ENCODE measurements around the gene PDS5B. TPM values are rescaled to one million over a fixed set of nuclear protein-coding genes. Genes with fewer than 3 reads are reported as not detected.
A peak's percentile ranks its signal among the peaks of the same experiment; 100 is the strongest.

The PDS5B gene
- total RNA-seq, 4 donors from 2014 or later = 10.0 to 91.3 (median 32.1) TPM

DNA sequence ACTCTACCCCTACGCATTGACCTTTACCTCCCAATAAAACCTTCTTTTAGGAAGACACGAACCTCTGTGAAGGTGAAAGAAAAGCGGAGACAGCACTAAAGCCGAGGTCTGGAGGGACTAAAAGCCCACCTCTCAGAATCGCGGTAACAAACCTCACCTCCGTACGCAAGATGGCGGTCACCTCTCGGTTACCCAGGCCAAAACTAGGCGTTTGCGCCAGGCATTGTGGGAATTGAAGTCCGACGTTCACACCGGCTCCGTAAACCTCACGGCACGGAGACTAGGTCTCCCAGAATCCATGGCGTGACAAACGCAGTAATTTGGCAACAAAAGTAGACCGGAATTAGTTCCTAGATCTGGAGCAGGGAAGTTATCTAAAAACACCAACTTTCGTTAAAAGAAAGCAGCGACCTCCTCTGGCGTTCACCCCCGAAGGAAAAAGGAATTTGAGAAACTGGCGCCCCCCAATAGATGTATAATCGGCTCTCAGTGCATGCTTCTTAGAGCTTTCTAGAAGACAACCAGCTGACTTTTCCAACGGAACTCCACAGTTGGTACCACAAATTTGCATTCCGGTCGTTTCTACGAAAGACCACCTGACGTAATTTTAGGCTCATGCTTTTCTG, 47.5 kb upstream of the PDS5B start, which contains the start of gene N4BP2L2:
Gene N4BP2L2 (minus strand): TSS at position 175 of the 626 bp plus-strand sequence. CDS start 1,768 bp downstream, outside the sequence.
- Histone ChIP-seq H3K4me3 (peak within 1 kb of the TSS; percentile 70 to 83 (median 70)), H3K36me3 (peaks cover 0 to 13% (median 0%) of the 10 kb centered on the region in 4 donors), H3K4me1 (peaks cover 16 to 44% (median 31%) of the 10 kb centered on the region in 4 donors), H3K27me3 (no peaks in the 10 kb centered on the region), H3K27ac (peak within 1 kb of the TSS; percentile 92 to 96 (median 92)), H3K9me3 (no peaks in the 10 kb centered on the region)
- peak; percentile 54 for TF ChIP-seq POLR2A (IDR thresholded peaks at IDR 0.05)
- peak; percentile 69 to 80 (median 76) for TF ChIP-seq POLR2AphosphoS5 (IDR thresholded peaks at IDR 0.05)
- TF ChIP-seq, protein P1, sequence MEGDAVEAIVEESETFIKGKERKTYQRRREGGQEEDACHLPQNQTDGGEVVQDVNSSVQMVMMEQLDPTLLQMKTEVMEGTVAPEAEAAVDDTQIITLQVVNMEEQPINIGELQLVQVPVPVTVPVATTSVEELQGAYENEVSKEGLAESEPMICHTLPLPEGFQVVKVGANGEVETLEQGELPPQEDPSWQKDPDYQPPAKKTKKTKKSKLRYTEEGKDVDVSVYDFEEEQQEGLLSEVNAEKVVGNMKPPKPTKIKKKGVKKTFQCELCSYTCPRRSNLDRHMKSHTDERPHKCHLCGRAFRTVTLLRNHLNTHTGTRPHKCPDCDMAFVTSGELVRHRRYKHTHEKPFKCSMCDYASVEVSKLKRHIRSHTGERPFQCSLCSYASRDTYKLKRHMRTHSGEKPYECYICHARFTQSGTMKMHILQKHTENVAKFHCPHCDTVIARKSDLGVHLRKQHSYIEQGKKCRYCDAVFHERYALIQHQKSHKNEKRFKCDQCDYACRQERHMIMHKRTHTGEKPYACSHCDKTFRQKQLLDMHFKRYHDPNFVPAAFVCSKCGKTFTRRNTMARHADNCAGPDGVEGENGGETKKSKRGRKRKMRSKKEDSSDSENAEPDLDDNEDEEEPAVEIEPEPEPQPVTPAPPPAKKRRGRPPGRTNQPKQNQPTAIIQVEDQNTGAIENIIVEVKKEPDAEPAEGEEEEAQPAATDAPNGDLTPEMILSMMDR (IDR thresholded peaks at IDR 0.05) = peak in 1 of 5 experiments; percentile 15
- no peak for TF ChIP-seq EP300 (IDR thresholded peaks at IDR 0.05; ENCODE audit: low read depth)
- DNase-seq = peak; percentile 94
- in situ Hi-C loops (cut with MboI; ENCODE audit: low pct_ligation_motif_present in 1 of 4, low pct_unique_long_range_greater_than_20kb in 1 of 4, low sequenced_read_pairs in 3 of 4) (no loop called here), intact Hi-C loops (cut with DNase I; ENCODE audit: low total_unique reads) (no loop called here)
- 0 to 1% methylated on average over 2 to 32 of the region's 32 CpGs for WGBS, 2 donors (ENCODE audit: low coverage in 1 of 2)

DNA sequence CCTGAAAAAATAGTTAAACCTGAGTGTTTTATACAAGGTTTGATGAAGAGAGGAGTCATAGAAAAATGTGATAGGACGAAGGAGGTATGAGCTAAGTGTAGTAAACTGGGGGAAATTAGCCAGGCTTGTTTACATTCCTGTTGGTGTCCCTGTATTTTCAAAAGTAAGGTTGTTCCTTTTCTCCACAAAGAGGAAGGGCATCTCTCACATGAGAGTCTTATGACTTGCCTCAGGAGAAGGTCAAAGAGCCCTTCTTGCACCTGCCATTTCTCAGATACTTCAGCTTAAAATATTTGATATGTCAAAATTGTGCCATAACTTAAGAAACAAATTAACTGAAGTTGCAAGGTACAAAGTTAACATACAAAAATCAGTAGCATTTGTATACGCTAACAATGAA, 44.0 kb upstream of the PDS5B start:
- H3K27ac ChIP-seq = no peak overlapping the region
- no peaks in the 10 kb centered on the region for H3K9me3 ChIP-seq
- peaks cover 0 to 9% (median 5%) of the 10 kb centered on the region in 4 donors for H3K4me1 ChIP-seq
- no peaks in the 10 kb centered on the region for H3K27me3 ChIP-seq
- intact Hi-C loops (cut with DNase I; ENCODE audit: low total_unique reads) = no loop called here
- TF ChIP-seq, protein P1 (IDR thresholded peaks at IDR 0.05) = no peak
- TF ChIP-seq EP300 (IDR thresholded peaks at IDR 0.05; ENCODE audit: low read depth) (no peak), POLR2AphosphoS5 (IDR thresholded peaks at IDR 0.05) (no peak), POLR2A (IDR thresholded peaks at IDR 0.05) (no peak)
- in situ Hi-C loops (cut with MboI; ENCODE audit: low pct_ligation_motif_present in 1 of 4, low pct_unique_long_range_greater_than_20kb in 1 of 4, low sequenced_read_pairs in 3 of 4) = no loop called here
- 81 to 92% methylated on average over 2 of the region's 2 CpGs for WGBS, 2 donors (ENCODE audit: low coverage in 1 of 2)
- no peak for DNase-seq
- H3K36me3 ChIP-seq = no peaks in the 10 kb centered on the region
- H3K4me3 ChIP-seq = no peak overlapping the region

DNA sequence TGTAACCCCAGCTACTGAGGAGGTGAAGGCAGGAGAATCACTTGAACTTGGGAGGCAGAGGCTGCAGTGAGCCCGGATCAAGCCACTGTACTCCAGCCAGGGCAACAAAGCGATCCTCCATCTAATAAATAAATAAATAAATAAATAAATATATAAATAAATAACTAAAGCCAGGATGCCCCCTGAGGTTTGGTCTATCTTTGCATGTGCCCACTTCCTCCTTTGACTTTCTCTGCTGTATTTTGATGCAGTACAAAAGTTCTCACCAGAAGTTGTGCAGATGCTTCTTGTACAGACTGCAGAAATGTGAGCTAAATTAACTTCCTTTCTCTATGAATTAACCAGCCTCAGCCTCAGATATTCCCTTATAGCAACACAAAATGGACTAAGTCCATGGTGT, 41.2 kb upstream of the PDS5B start:
- TF ChIP-seq POLR2AphosphoS5 (IDR thresholded peaks at IDR 0.05) (no peak), EP300 (IDR thresholded peaks at IDR 0.05; ENCODE audit: low read depth) (no peak), POLR2A (IDR thresholded peaks at IDR 0.05) (no peak)
- TF ChIP-seq, protein P1 (IDR thresholded peaks at IDR 0.05) = no peak
- H3K4me3 ChIP-seq = no peak overlapping the region
- no peaks in the 10 kb centered on the region for H3K27me3 ChIP-seq
- no peaks in the 10 kb centered on the region for H3K36me3 ChIP-seq
- in situ Hi-C loops (cut with MboI; ENCODE audit: low pct_ligation_motif_present in 1 of 4, low pct_unique_long_range_greater_than_20kb in 1 of 4, low sequenced_read_pairs in 3 of 4) (no loop called here), intact Hi-C loops (cut with DNase I; ENCODE audit: low total_unique reads) (no loop called here)
- DNase-seq = no peak
- H3K9me3 ChIP-seq = no peaks in the 10 kb centered on the region
- H3K27ac ChIP-seq = no peak overlapping the region
- 83 to 88% methylated on average over 1 to 2 of the region's 2 CpGs for WGBS, 2 donors (ENCODE audit: low coverage in 1 of 2)
- no peaks in the 10 kb centered on the region for H3K4me1 ChIP-seq

DNA sequence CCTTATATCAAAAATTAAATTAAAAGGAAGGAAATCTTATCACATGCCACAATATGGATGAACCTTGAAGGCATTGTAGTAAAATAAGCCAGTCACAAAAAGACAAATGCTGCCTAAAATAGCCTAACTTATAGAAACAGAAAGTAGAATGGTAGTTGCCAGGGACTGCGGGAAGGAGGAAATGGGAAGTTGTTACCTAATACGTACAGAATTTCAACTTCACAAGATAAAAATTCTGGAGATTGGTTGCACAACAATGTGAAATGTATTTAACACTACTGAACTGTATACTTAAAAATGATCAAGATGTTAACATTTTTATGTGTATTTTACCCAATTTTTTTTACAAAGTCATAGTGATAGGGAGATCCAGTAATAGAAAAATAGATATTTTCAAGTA, 37.4 kb upstream of the PDS5B start:
- no peaks in the 10 kb centered on the region for H3K36me3 ChIP-seq

More for the DNA sequence above, 37.4 kb upstream of the PDS5B start:
- Histone ChIP-seq H3K4me1 (no peaks in the 10 kb centered on the region), H3K9me3 (no peaks in the 10 kb centered on the region), H3K27me3 (no peaks in the 10 kb centered on the region), H3K4me3 (no peak overlapping the region), H3K27ac (no peak overlapping the region)
- intact Hi-C loops (cut with DNase I; ENCODE audit: low total_unique reads) = no loop called here
- TF ChIP-seq POLR2A (IDR thresholded peaks at IDR 0.05) = no peak
- TF ChIP-seq POLR2AphosphoS5 (IDR thresholded peaks at IDR 0.05) = no peak
- TF ChIP-seq, protein P1 (IDR thresholded peaks at IDR 0.05) = no peak
- no peak for TF ChIP-seq EP300 (IDR thresholded peaks at IDR 0.05; ENCODE audit: low read depth)
- WGBS, 2 donors (ENCODE audit: low coverage in 1 of 2) = 51 to 53% methylated on average over 2 of the region's 2 CpGs
- no peak for DNase-seq
- in situ Hi-C loops (cut with MboI; ENCODE audit: low pct_ligation_motif_present in 1 of 4, low pct_unique_long_range_greater_than_20kb in 1 of 4, low sequenced_read_pairs in 3 of 4) = no loop called here
